Endothelial cell of umbilical vein (primary cell): ENCODE data around the gene LIMCH1. TPM values are rescaled to one million over a fixed set of nuclear protein-coding genes. Genes with fewer than 3 reads are reported as not detected.

Source experiments
- Bru-seq: library from RNA; stranded (reverse); fragments of 400-500 nt; gene quantifications from one replicate; lab custom pipeline; 2021; lab: Mats Ljungman, UMichigan
- BruChase-seq, 2 experiments: library from RNA; stranded (reverse); fragments of 400-500 nt; gene quantifications; one replicate each; lab custom pipeline; 2021; lab: Mats Ljungman, UMichigan
- BruUV-seq: library from RNA; stranded (reverse); fragments of 400-500 nt; replicated peaks from 2 replicates; lab custom pipeline; 2021; lab: Mats Ljungman, UMichigan
- CTCF ChIA-PET: fragments of 300-600, 350-600 bp; sonication (Branson Sonifier 250); formaldehyde crosslinking; loops from one replicate; lab custom pipeline; 2021; ENCODE audit warnings: antibody characterized with exemption, inconsistent platforms; lab: Charles Lee
- POLR2A ChIA-PET: fragments of 300-600, 350-600 bp; sonication (Branson Sonifier 250); formaldehyde crosslinking; loops from one replicate; lab custom pipeline; 2021; ENCODE audit warnings: antibody characterized with exemption, inconsistent platforms; lab: Charles Lee
- DNase-seq: peaks from one replicate; pipeline ENCODE4 v3.0.0-alpha.2; 2011; ENCODE audit warnings: low read depth, low spot score
- FAIRE-seq: peaks from 2 replicates; lab custom pipeline; 2011; peaks lifted over from hg19 to GRCh38; lab: Jason Lieb, UNC
- H2AFZ ChIP-seq: 2 replicates; pipeline ENCODE4 v1.6.0; 2012; ENCODE audit warnings: low read depth, low read length, control low read depth, inconsistent platforms
- H3K27ac ChIP-seq: 2 replicates; pipeline ENCODE4 v1.5.1; 2011; ENCODE audit warnings: low read depth, mild to moderate bottlenecking, control low read depth, low read length, moderate library complexity; ENCODE audit not compliant: insufficient read depth
- H3K27me3 ChIP-seq, 2 experiments: 2 replicates each; pipeline versions ENCODE4 v1.6.0 to v1.6.1; 2011; ENCODE audit warnings: low read length in 2 of 2, mixed read lengths in 1 of 2; ENCODE audit not compliant: control insufficient read depth in 2 of 2, insufficient read depth in 2 of 2
- H3K36me3 ChIP-seq, 2 experiments: 2 replicates in 1 of 2; 3 replicates in 1 of 2; pipeline ENCODE4 v1.5.1; 2011; ENCODE audit warnings: low read length in 2 of 2, mild to moderate bottlenecking in 1 of 2, moderate library complexity in 1 of 2; ENCODE audit not compliant: control insufficient read depth in 2 of 2, insufficient read depth in 2 of 2; ENCODE audit errors: extremely low read depth in 1 of 2
- H3K4me1 ChIP-seq: 3 replicates; pipeline ENCODE4 v1.5.1; 2011; ENCODE audit warnings: mild to moderate bottlenecking, low read length; ENCODE audit not compliant: control insufficient read depth, insufficient read depth; ENCODE audit errors: extremely low read depth
- H3K4me2 ChIP-seq: 2 replicates; pipeline ENCODE4 v1.6.1; 2011; ENCODE audit warnings: low read length, control low read depth, mixed read lengths; ENCODE audit not compliant: insufficient read depth
- H3K4me3 ChIP-seq, 3 experiments: fragments of 200-600 bp in 1 of 3; sonication (generic), shearing (Covaris generic) in 1 of 3; replicated peaks in 1 of 3; 2 replicates each; pipeline ENCODE4 v1.5.1; 2011 to 2016; ENCODE audit warnings: control low read depth in 3 of 3, low read length in 3 of 3, mild to moderate bottlenecking in 2 of 3, inconsistent platforms in 1 of 3, low read depth in 1 of 3, moderate library complexity in 1 of 3; ENCODE audit not compliant: insufficient read depth in 1 of 3
- H3K79me2 ChIP-seq: 2 replicates; pipeline ENCODE4 v1.6.0; 2012; ENCODE audit warnings: low read length, inconsistent platforms; ENCODE audit not compliant: control insufficient read depth, insufficient read depth
- H3K9ac ChIP-seq: replicated peaks from 2 replicates; pipeline ENCODE3; 2011; ENCODE audit warnings: low read length, control low read depth; ENCODE audit not compliant: insufficient read depth; ENCODE audit errors: extremely low read depth
- H3K9me1 ChIP-seq: replicated peaks from 3 replicates; pipeline ENCODE4 v1.6.0; 2011; ENCODE audit warnings: mild to moderate bottlenecking, low read length; ENCODE audit not compliant: control insufficient read depth, insufficient read depth; ENCODE audit errors: extremely low read depth
- H3K9me3 ChIP-seq: replicated peaks from 2 replicates; pipeline ENCODE4 v1.5.1; 2012; ENCODE audit warnings: low read length, inconsistent platforms; ENCODE audit not compliant: control insufficient read depth, insufficient read depth
- H4K20me1 ChIP-seq: replicated peaks from 2 replicates; pipeline ENCODE3; 2011; ENCODE audit warnings: mild to moderate bottlenecking, low read length; ENCODE audit not compliant: control insufficient read depth, insufficient read depth; ENCODE audit errors: extremely low read depth
- EZH2 ChIP-seq: IDR thresholded peaks from 2 replicates; pipeline ENCODE4 v1.6.1; 2012; ENCODE audit warnings: borderline replicate concordance, low read depth, mild to moderate bottlenecking, moderate library complexity, low read length, inconsistent platforms; ENCODE audit not compliant: severe bottlenecking
- FOS ChIP-seq: IDR thresholded peaks from 2 replicates; pipeline ENCODE4 v1.6.1; 2011; ENCODE audit warnings: mild to moderate bottlenecking, low read length, moderate library complexity, borderline replicate concordance; ENCODE audit not compliant: insufficient read depth
- GATA2 ChIP-seq: IDR thresholded peaks from 2 replicates; pipeline ENCODE4 v1.7.0; 2011; ENCODE audit warnings: low read depth, mild to moderate bottlenecking, moderate library complexity, mixed read lengths, low read length; ENCODE audit not compliant: insufficient read length, insufficient read depth
- JUN ChIP-seq: IDR thresholded peaks from 2 replicates; pipeline ENCODE4 v1.6.1; 2011; ENCODE audit warnings: borderline replicate concordance, low read depth; ENCODE audit not compliant: insufficient read length, insufficient read depth
- MYC ChIP-seq: IDR thresholded peaks from one replicate; pipeline ENCODE4 v1.6.1; 2011; ENCODE audit warnings: mild to moderate bottlenecking, low read depth, low read length
- POLR2A ChIP-seq: IDR thresholded peaks from 2 replicates; pipeline ENCODE4 v1.6.1; 2012; ENCODE audit warnings: low read depth, mild to moderate bottlenecking, control low read depth, low read length
- POLR2AphosphoS5 ChIP-seq: IDR thresholded peaks from 2 replicates; pipeline ENCODE4 v1.6.1; 2012; ENCODE audit warnings: low read depth, mild to moderate bottlenecking, control low read depth, low read length, moderate library complexity; ENCODE audit not compliant: insufficient read depth
- dilution Hi-C: fragments of 300-500 bp; cut with MboI; formaldehyde crosslinking; loops from one replicate; pipeline ENCODE4 v1.15.0; 2019; ENCODE audit warnings: low sequenced_read_pairs; ENCODE audit not compliant: extremely low pct_ligation_motif_present
- intact Hi-C: fragments of 100-400 bp; cut with micrococcal nuclease; formaldehyde crosslinking; loops from one replicate; pipeline ENCODE4 v1.10.0; 2022
- long read RNA-seq: library from polyadenylated mRNA; stranded (forward); transcript quantifications from one replicate; pipeline ENCODE4 v2.0.0, GENCODE V29; 2021
- polyA minus RNA-seq, 3 experiments: library from RNA; depleted of rRNA, polyadenylated mRNA; stranded (reverse); fragments of >200 nt; gene quantifications; 1 replicate in 1 of 3; 2 replicates in 2 of 3; pipeline ENCODE4 v1.2.3, GENCODE V29; 2011
- polyA plus RNA-seq, 4 experiments: library from polyadenylated mRNA; depleted of rRNA in 3 of 4; stranded (reverse) in 3 of 4; unstranded in 1 of 4; fragments of >200 nt; gene quantifications; 2 replicates each; pipeline versions ENCODE4 v1.2.1 to v1.2.3, GENCODE V29; 2011 to 2012; ENCODE audit warnings: missing spikeins in 1 of 4
- total RNA-seq: library from RNA; stranded (reverse); gene quantifications from 2 replicates; pipeline ENCODE4 v1.2.3, GENCODE V29; 2021
- TF ChIP-seq, protein P1 (sequence below), 2 donors: IDR thresholded peaks; 1 replicate in 1 of 2; 2 replicates in 1 of 2; pipeline ENCODE4 v1.5.1; 2011; ENCODE audit warnings: low read length in 2 of 2, mild to moderate bottlenecking in 2 of 2, moderate library complexity in 2 of 2, control low read depth in 1 of 2, inconsistent platforms in 1 of 2, low read depth in 1 of 2; ENCODE audit not compliant: insufficient read depth in 1 of 2; ENCODE audit errors: extremely low read depth in 1 of 2
- TF ChIP-seq, protein P2 (sequence below): IDR thresholded peaks from 2 replicates; pipeline ENCODE4 v1.6.1; 2011; ENCODE audit not compliant: insufficient read depth, insufficient read length

LIMCH1 gene, protein sequence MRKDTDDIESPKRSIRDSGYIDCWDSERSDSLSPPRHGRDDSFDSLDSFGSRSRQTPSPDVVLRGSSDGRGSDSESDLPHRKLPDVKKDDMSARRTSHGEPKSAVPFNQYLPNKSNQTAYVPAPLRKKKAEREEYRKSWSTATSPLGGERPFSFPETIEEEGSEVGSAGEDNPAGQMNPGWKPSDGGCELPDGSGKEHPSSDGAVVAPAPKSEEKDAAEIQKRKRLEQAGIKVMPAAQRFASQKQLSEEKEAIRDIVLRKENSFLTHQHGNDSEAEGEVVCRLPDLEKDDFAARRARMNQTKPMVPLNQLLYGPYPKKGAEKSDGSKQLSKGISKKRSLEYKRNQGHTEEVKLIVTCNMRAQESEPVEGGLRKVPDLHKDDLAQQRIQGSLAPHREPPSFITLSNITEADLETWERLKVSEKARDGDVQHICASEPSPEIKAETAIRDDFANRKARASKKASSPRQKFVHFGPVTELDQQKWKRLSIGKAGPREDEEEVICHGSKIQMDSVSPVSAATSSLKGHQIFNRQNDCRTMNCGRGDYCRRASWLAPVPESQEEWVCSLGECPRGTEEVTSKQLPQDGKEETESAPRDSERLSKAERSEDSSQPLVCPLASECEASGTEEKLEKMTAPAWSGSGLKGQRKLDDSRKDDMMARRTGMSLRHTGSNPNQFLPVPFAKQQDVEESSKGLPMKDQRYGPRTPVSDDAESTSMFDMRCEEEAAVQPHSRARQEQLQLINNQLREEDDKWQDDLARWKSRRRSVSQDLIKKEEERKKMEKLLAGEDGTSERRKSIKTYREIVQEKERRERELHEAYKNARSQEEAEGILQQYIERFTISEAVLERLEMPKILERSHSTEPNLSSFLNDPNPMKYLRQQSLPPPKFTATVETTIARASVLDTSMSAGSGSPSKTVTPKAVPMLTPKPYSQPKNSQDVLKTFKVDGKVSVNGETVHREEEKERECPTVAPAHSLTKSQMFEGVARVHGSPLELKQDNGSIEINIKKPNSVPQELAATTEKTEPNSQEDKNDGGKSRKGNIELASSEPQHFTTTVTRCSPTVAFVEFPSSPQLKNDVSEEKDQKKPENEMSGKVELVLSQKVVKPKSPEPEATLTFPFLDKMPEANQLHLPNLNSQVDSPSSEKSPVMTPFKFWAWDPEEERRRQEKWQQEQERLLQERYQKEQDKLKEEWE (N-terminal part only)
- total RNA-seq (18.6 and 32.8 TPM in 2 replicates), polyA plus RNA-seq (10.0 and 14.3 TPM in 2 replicates), polyA minus RNA-seq (36.1 and 37.3 TPM in 2 replicates), Bru-seq, nascent RNA (percentile 74 among the genes with signal in this experiment), BruChase-seq, experiment 1, labeled RNA remaining after a 6-hour chase (percentile 46 among the genes with signal in this experiment), BruChase-seq, experiment 2, labeled RNA remaining after a 2-hour chase (percentile 50 among the genes with signal in this experiment)
- 8.1 and 8.4 TPM in 2 replicates for polyA plus RNA-seq (2011; cell fraction: cytosol; rRNA removed)
- 73.9 and 103 TPM in 2 replicates for polyA plus RNA-seq (2011; cell fraction: nucleus; rRNA removed)
- polyA plus RNA-seq (2012): 5.1 and 6.4 TPM in 2 replicates
- 36.4 TPM for polyA minus RNA-seq (2011; cell fraction: cytosol; rRNA and poly(A)+ RNA removed)
- 54.3 and 70.0 TPM in 2 replicates for polyA minus RNA-seq (2011; cell fraction: nucleus; rRNA and poly(A)+ RNA removed)
- long read RNA-seq, full-length matches to known transcripts: 10 of 25 reads
- long read RNA-seq, partial matches to known transcripts: 8 of 25 reads
- long read RNA-seq, other reads (novel, unspliced or antisense): 7 of 25 reads

DNA sequence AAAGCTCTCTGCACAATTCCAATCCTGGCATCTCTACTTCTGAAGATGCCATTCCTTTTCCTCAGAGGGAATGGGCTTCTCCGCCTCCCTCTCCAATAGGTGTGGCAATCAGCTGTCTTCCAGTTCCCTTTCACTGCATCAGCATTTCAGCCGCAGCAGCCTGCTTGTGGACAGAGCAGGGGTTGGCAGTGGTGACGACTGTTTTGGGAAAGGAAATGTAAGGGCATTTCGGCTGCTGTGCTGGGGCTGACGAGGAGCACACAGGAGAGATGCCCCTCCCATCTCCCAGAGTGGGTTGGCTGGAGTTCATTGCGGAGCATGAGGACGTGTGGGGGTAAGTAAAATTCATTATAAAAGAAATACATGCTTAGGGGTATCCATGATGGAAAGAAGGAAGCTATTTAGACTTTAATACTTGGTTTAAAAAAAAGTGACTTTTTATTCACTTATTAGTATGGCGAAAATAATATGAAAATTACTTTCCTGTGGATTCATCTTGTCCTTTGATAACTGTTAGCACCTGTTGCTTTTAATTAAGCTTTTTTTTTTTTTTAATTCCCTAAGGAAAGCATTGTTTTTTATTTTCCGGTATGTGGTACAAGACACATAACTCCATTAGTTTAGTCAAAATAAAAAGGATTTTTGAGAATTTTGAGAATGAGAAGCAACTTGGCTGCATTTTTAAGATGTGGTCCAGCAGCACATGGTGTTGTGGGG lies at the start of gene LIMCH1:
Gene LIMCH1 (plus strand): TSS at position 141 of the 717 bp plus-strand sequence. CDS start 67,839 bp downstream, outside the sequence.
- Histone ChIP-seq H3K9me1 (no peaks in the 10 kb centered on the region), H3K27me3 (peaks cover 4 to 11% of the 10 kb centered on the region in 2 experiments), H3K9me3 (no peaks in the 10 kb centered on the region), H3K4me1 (peaks cover 45% of the 10 kb centered on the region), H3K4me2 (peak within 1 kb of the TSS; percentile 1), H3K4me3 (no peak within 1 kb of the TSS), H3K79me2 (no peaks in the 10 kb centered on the region), H3K36me3 (no peaks in the 10 kb centered on the region), H2AFZ (no peak within 1 kb of the TSS), H3K9ac (no peak within 1 kb of the TSS), H4K20me1 (no peaks in the 10 kb centered on the region), H3K27ac (no peak within 1 kb of the TSS)
- ChIA-PET POLR2A (no interaction called here), CTCF (interaction anchor here (0.9 to 1.0 kb wide), 2 partner anchors 8 to 9 kb away, joined by 3 read pairs; no protein-coding TSS in a partner anchor)
- intact Hi-C loops: loop anchor here (5.0 kb wide), 3 partner anchors 176 to 256 kb away; no protein-coding TSS in a partner anchor
- FAIRE-seq (no peak), DNase-seq (no peak)
- TF ChIP-seq GATA2: no peak
- no peak for TF ChIP-seq EZH2
- no peak for TF ChIP-seq MYC
- TF ChIP-seq, protein P1, sequence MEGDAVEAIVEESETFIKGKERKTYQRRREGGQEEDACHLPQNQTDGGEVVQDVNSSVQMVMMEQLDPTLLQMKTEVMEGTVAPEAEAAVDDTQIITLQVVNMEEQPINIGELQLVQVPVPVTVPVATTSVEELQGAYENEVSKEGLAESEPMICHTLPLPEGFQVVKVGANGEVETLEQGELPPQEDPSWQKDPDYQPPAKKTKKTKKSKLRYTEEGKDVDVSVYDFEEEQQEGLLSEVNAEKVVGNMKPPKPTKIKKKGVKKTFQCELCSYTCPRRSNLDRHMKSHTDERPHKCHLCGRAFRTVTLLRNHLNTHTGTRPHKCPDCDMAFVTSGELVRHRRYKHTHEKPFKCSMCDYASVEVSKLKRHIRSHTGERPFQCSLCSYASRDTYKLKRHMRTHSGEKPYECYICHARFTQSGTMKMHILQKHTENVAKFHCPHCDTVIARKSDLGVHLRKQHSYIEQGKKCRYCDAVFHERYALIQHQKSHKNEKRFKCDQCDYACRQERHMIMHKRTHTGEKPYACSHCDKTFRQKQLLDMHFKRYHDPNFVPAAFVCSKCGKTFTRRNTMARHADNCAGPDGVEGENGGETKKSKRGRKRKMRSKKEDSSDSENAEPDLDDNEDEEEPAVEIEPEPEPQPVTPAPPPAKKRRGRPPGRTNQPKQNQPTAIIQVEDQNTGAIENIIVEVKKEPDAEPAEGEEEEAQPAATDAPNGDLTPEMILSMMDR (IDR thresholded peaks at IDR 0.05; ENCODE audit: extremely low read depth in 1 of 2, insufficient read depth in 1 of 2, low read depth in 1 of 2, low read length in 2 of 2): no peak
- TF ChIP-seq POLR2AphosphoS5: no peak
- no peak for TF ChIP-seq FOS
- TF ChIP-seq POLR2A: no peak
- TF ChIP-seq, protein P2, sequence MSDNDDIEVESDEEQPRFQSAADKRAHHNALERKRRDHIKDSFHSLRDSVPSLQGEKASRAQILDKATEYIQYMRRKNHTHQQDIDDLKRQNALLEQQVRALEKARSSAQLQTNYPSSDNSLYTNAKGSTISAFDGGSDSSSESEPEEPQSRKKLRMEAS: no peak
- no peak for TF ChIP-seq JUN
- dilution Hi-C loops: no loop called here
- BruUV-seq: no TSS peak
